ENCODE data around the gene RALGPS1. TPM values are rescaled to one million over a fixed set of nuclear protein-coding genes. Genes with fewer than 3 reads are reported as not detected.

Gene RALGPS1
- total RNA-seq, 4 donors from 2014 or later: 7.3 to 22.4 (median 15.4) TPM

DNA sequence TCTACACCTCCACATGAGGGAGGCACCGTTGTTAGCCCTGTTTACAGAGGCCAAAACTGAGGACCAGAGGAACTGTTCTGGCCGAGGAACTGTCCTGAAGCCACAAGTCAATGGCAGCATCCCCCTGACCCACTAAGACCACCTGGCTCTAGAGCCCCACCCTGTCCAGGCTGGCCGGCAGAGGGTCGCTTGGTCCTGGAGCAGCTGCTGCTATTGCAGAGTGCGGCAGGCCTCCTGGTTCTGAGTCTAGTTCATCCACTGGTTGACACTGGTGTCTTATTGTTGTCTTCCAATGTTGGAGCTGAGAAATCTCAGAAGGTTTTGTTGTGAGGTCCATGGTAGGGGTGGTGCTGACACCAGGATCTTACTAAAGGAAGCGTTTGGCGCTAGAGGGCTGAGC, 234.4 kb downstream of the RALGPS1 start:
- intact Hi-C loops (cut with DNase I; ENCODE audit: low total_unique reads): no loop called here
- TF ChIP-seq CTCF (IDR thresholded peaks at IDR 0.05) (no peak), POLR2A (IDR thresholded peaks at IDR 0.05) (no peak)
- H3K4me3 ChIP-seq (ENCODE audit: low read depth, poor library complexity, severe bottlenecking): no peak overlapping the region
- 95 to 97% methylated on average over 7 of the region's 7 CpGs for WGBS, 2 donors
- DNase-seq (ENCODE audit: low spot score in 2 of 2): peak in 1 of 2 donors; percentile 59

DNA sequence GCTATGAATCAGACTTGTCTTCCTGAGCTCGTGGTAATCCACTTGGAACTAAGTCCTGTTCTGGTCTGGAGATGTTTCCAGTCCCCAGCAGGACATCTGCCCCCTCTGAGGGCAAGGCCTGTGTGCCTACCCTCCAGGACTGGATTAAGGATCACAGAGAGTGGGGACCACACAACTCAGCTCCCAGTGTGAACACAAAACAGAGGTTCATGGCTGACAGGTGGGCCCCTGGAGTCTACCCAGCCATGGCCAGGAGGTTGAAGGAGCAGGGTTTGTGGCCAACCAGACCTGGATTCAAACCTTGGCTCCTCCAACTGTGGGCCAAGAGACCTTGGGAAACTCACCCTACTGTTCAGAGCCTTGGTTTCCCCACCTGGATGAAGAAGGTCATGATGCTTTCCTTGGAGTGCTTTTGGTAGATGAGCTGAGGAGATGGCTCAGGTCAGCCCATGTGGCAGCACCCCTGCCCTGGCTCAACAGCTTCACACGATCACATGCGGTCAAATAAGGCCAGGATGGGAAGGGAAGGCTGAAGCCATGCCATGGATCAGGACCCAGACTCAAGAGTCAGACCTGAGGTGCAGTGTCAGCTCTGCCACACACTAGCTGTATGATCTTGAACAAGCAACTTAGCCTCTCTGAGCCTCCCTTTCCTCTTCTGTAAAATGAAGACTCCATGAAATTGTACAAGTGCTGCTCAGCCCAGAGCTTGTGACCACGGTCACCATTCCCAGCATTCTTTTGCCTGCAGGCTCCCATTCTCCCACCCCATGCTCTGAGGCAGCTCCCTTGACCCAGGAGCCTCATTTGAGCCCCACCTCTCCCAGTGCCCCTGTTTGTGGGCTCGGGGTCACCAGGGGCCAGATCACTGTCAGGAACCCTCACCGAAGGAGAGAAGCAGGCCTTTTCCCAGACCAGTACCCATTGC, 235.1 kb downstream of the RALGPS1 start:
- TF ChIP-seq POLR2A (IDR thresholded peaks at IDR 0.05): no peak
- TF ChIP-seq CTCF (IDR thresholded peaks at IDR 0.05): no peak
- H3K4me3 ChIP-seq (ENCODE audit: low read depth, poor library complexity, severe bottlenecking): no peak overlapping the region
- 89 to 92% methylated on average over 6 of the region's 6 CpGs for WGBS, 2 donors
- DNase-seq (ENCODE audit: low spot score in 2 of 2): peak in 1 of 2 donors; percentile 60
- intact Hi-C loops (cut with DNase I; ENCODE audit: low total_unique reads): no loop called here

GRCh38 chr9:127153501-127153900, 238.9 kb downstream of the RALGPS1 start:
- H3K4me3 ChIP-seq (ENCODE audit: low read depth, poor library complexity, severe bottlenecking): no peak overlapping the region
- TF ChIP-seq CTCF (IDR thresholded peaks at IDR 0.05): no peak
- TF ChIP-seq POLR2A (IDR thresholded peaks at IDR 0.05): no peak
- WGBS, 2 donors: 97 to 98% methylated on average over 4 of the region's 4 CpGs
- no peak for DNase-seq (ENCODE audit: low spot score in 2 of 2)
- intact Hi-C loops (cut with DNase I; ENCODE audit: low total_unique reads): no loop called here

GRCh38 chr9:127154003-127154389, 239.4 kb downstream of the RALGPS1 start:
- H3K4me3 ChIP-seq (ENCODE audit: low read depth, poor library complexity, severe bottlenecking): no peak overlapping the region
- DNase-seq (ENCODE audit: low spot score in 2 of 2): peak in 1 of 2 donors; percentile 61
- TF ChIP-seq CTCF (IDR thresholded peaks at IDR 0.05): no peak
- TF ChIP-seq POLR2A (IDR thresholded peaks at IDR 0.05): no peak
- WGBS, 2 donors: 88% methylated on average over 4 to 5 of the region's 5 CpGs
- intact Hi-C loops (cut with DNase I; ENCODE audit: low total_unique reads): no loop called here

- DNase-seq (ENCODE audit: low spot score in 2 of 2): peak in 1 of 2 donors; percentile 83
- 36 to 41% methylated on average over 13 of the region's 13 CpGs for WGBS, 2 donors
Observed at GRCh38 chr9:127154390-127155191, 240.0 kb downstream of the RALGPS1 start.

More at GRCh38 chr9:127154390-127155191, 240.0 kb downstream of the RALGPS1 start:
- intact Hi-C loops (cut with DNase I; ENCODE audit: low total_unique reads): no loop called here
- TF ChIP-seq CTCF (IDR thresholded peaks at IDR 0.05): no peak
- TF ChIP-seq POLR2A (IDR thresholded peaks at IDR 0.05): no peak
- H3K4me3 ChIP-seq (ENCODE audit: low read depth, poor library complexity, severe bottlenecking): no peak overlapping the region

Data from lower leg skin (tissue), 4 donors.